Spleen (tissue), 11 donors: ENCODE measurements around the gene APAF1. TPM values are rescaled to one million over a fixed set of nuclear protein-coding genes. Genes with fewer than 3 reads are reported as not detected.
"Not testable (repeated sequence)": the region's sequence is repeated elsewhere in the genome, so short reads cannot be mapped to it uniquely, and the experiment has no call there.

Source experiments
- DNase-seq: peaks from one replicate; pipeline ENCODE4 v3.0.0-alpha.2; 2020
- H3K27ac ChIP-seq, 8 donors: fragments of 200-600 bp; sonication (generic) in 7 of 8; 1 replicate in 4 of 8; 2 replicates in 4 of 8; pipeline versions ENCODE4 v1.5.0 to v1.8.0; 2016 to 2021; ENCODE audit warnings: inconsistent platforms in 4 of 8, mild to moderate bottlenecking in 4 of 8, moderate library complexity in 1 of 8
- H3K27me3 ChIP-seq, 7 donors: fragments of 200-600 bp; sonication (generic) in 6 of 7; replicated peaks in 1 of 7; 1 replicate in 4 of 7; 2 replicates in 3 of 7; pipeline versions ENCODE4 v1.5.0 to v1.8.0; 2016 to 2021; ENCODE audit warnings: inconsistent platforms in 3 of 7, mild to moderate bottlenecking in 1 of 7
- H3K36me3 ChIP-seq, 6 donors: fragments of 200-600 bp; sonication (generic) in 5 of 6; 1 replicate in 4 of 6; 2 replicates in 2 of 6; pipeline versions ENCODE4 v1.5.0 to v1.8.0; 2016 to 2021; ENCODE audit warnings: inconsistent platforms in 2 of 6
- H3K4me1 ChIP-seq, 6 donors: fragments of 200-600 bp; sonication (generic) in 5 of 6; 1 replicate in 3 of 6; 2 replicates in 3 of 6; pipeline versions ENCODE4 v1.5.0 to v1.8.0; 2016 to 2021; ENCODE audit warnings: inconsistent platforms in 3 of 6
- H3K4me3 ChIP-seq, 8 donors: fragments of 200-600 bp; sonication (generic) in 7 of 8; 1 replicate in 4 of 8; 2 replicates in 4 of 8; pipeline versions ENCODE4 v1.5.0 to v1.8.0; 2016 to 2021; ENCODE audit warnings: inconsistent platforms in 4 of 8, mild to moderate bottlenecking in 4 of 8, moderate library complexity in 2 of 8
- H3K9me3 ChIP-seq, 8 donors: fragments of 200-600 bp; sonication (generic) in 7 of 8; 1 replicate in 4 of 8; 2 replicates in 4 of 8; pipeline versions ENCODE4 v1.5.0 to v1.8.0; 2016 to 2021; ENCODE audit warnings: inconsistent platforms in 4 of 8
- POLR2A ChIP-seq, 3 donors: fragments of 450-650 bp; IDR thresholded peaks; one replicate each; pipeline ENCODE4 v1.5.1; 2017; ENCODE audit warnings: antibody characterized with exemption in 3 of 3, mild to moderate bottlenecking in 1 of 3
- POLR2AphosphoS5 ChIP-seq, 3 donors: sonication (generic); formaldehyde crosslinking; IDR thresholded peaks; one replicate each; pipeline ENCODE4 v1.5.1; 2017; ENCODE audit warnings: antibody characterized with exemption in 3 of 3
- WGBS, 5 donors: extraction: QIAGEN DNeasy Blood & Tissue Kit in 3 of 5; methylation state at CpG; one replicate each; pipeline versions ENCODE4 v1.1.5 to v1.1.7; 2013 to 2018; 5-methylcytosine and 5-hydroxymethylcytosine counted together
- intact Hi-C: fragments of 100-400 bp; cut with DNase I; formaldehyde crosslinking; loops from one replicate; pipeline ENCODE4 v1.15.0; 2023; ENCODE audit warnings: low total_unique reads
- polyA plus RNA-seq, 3 donors: library from polyadenylated mRNA; stranded (reverse); fragments of 200-250 nt; gene quantifications; one replicate each; pipeline ENCODE4 v1.2.1, GENCODE V29; 2013
- total RNA-seq, 7 donors: library from RNA; depleted of rRNA in 3 of 7; stranded (reverse); fragments of >200 nt in 3 of 7; fragmentation: NEBNext Ultra II Directional in 4 of 7; extraction: Animal tissue kit (Norgen Biotek cat#: 25700) in 4 of 7; gene quantifications; one replicate each; pipeline versions ENCODE4 v1.1.0 to v1.2.1, GENCODE V29; 2016 to 2021
- TF ChIP-seq, protein P1 (sequence below), 11 experiments: fragments of 200-600 bp in 7 of 11; fragments of 450-650 bp in 4 of 11; sonication (generic) in 4 of 11; IDR thresholded peaks in 8 of 11; conservative IDR thresholded peaks in 3 of 11; 1 replicate in 7 of 11; 2 replicates in 4 of 11; pipeline versions ENCODE4 v1.4.0 to v1.8.0; 2016 to 2021; ENCODE audit warnings: antibody characterized with exemption in 11 of 11, inconsistent platforms in 4 of 11, mild to moderate bottlenecking in 1 of 11
- donor health status: healthy with polysubstance abuse.
- donor health status: DM: no; HTN: no; CAD: no; lungs with moderate emphysema.
- donor health status: DM: no; HTN: no; CAD: no.
- donor health status: Bipolar disorder and iron deficiency.
- donor health status: healthy.
- donor health status: DM: no; HTN: no; CAD: no.
- donor health status: DM: yes; HTN: yes; CAD: no.

The APAF1 gene
- total and polyA plus RNA-seq, 10 donors: 6.5 to 44.1 (median 30.6) TPM

DNA sequence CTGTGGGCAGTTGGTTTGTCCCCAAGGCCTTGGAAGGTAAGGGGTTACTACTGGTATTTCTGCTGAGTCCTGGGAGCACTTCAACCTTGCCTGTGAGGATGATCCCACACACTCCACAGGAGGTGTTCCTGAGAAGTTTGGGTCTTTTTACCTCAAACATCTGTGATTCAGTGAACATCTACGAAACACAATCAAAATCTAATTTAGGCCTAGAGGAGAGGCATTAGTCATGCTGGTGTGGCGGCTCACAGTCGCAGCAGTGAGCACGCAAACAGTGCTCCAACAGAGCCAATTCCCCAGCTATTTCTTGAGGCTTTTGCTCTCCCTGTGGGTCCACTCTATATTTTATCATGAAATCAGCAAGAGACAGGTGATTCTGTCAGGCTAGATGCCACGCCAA is 107.6 kb downstream of the APAF1 start:
- Histone ChIP-seq H3K4me3 (no peak overlapping the region), H3K27ac (no peak overlapping the region), H3K9me3 (no peaks in the 10 kb centered on the region), H3K4me1 (no peaks in the 10 kb centered on the region), H3K27me3 (peaks cover 0 to 8% (median 0%) of the 10 kb centered on the region in 7 donors), H3K36me3 (no peaks in the 10 kb centered on the region)
- no peak for TF ChIP-seq POLR2A (IDR thresholded peaks at IDR 0.05)
- TF ChIP-seq POLR2AphosphoS5 (IDR thresholded peaks at IDR 0.05): no peak
- TF ChIP-seq, protein P1, sequence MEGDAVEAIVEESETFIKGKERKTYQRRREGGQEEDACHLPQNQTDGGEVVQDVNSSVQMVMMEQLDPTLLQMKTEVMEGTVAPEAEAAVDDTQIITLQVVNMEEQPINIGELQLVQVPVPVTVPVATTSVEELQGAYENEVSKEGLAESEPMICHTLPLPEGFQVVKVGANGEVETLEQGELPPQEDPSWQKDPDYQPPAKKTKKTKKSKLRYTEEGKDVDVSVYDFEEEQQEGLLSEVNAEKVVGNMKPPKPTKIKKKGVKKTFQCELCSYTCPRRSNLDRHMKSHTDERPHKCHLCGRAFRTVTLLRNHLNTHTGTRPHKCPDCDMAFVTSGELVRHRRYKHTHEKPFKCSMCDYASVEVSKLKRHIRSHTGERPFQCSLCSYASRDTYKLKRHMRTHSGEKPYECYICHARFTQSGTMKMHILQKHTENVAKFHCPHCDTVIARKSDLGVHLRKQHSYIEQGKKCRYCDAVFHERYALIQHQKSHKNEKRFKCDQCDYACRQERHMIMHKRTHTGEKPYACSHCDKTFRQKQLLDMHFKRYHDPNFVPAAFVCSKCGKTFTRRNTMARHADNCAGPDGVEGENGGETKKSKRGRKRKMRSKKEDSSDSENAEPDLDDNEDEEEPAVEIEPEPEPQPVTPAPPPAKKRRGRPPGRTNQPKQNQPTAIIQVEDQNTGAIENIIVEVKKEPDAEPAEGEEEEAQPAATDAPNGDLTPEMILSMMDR (IDR thresholded peaks at IDR 0.05 in 8 of 11, conservative IDR thresholded peaks at IDR 0.05 in 3 of 11): no peak
- WGBS, 5 donors: 83 to 94% (median 90%) methylated on average over 5 of the region's 5 CpGs
- intact Hi-C loops: no loop called here
- DNase-seq: no peak

DNA sequence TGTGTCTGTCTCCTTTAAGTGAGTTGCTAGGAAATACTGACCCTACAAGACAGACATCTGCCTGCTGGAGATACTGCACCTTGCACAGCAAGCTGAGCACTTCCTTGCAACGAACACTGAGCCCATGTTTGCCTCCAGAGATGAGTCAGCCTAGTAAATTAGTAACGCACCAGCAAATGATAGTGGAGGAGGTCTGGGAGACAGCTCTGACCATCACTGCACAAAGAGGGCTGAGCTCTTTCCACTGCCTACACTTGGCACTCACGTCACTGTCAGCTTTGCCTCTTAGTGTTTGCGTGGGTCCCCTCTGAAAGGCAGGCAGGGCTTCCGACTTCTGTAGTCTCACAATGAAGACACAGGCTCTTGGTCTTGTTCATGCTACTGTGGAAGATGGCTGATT is 109.0 kb downstream of the APAF1 start:
- WGBS, 5 donors: 42 to 68% (median 62%) methylated on average over 5 of the region's 5 CpGs
- intact Hi-C loops: no loop called here
- TF ChIP-seq POLR2A (IDR thresholded peaks at IDR 0.05) (no peak), POLR2AphosphoS5 (IDR thresholded peaks at IDR 0.05) (no peak)
- TF ChIP-seq, protein P1 (IDR thresholded peaks at IDR 0.05 in 8 of 11, conservative IDR thresholded peaks at IDR 0.05 in 3 of 11): no peak
- no peak overlapping the region for H3K27ac ChIP-seq
- no peak overlapping the region for H3K4me3 ChIP-seq
- H3K36me3 ChIP-seq: no peaks in the 10 kb centered on the region
- DNase-seq: no peak
- peaks cover 0 to 4% (median 0%) of the 10 kb centered on the region in 7 donors for H3K27me3 ChIP-seq
- no peaks in the 10 kb centered on the region for H3K9me3 ChIP-seq
- no peaks in the 10 kb centered on the region for H3K4me1 ChIP-seq

DNA sequence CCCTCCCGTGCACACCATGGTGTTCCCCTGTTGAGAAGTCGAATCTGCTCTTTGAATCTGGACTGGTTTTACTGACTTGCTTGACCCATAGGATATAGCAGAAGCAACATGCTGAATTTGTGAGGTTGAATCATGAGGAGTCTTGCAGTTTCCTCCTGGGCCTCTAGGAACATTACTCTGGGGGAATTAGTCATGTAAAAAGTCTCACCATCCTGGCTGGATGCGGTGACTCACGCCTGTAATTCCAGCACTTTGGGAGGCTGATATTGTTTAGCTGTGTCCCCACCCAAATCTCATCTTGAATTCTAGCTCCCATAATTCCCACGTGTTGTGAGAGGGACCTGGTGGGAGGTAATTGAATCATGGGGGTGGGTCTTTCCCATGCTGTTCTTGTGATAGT is 110.8 kb downstream of the APAF1 start:
- WGBS, 5 donors: 86 to 94% (median 91%) methylated on average over 5 of the region's 5 CpGs
- H3K9me3 ChIP-seq, H3K27me3 ChIP-seq, DNase-seq, H3K4me3 ChIP-seq, H3K4me1 ChIP-seq, H3K27ac ChIP-seq, intact Hi-C loops, H3K36me3 ChIP-seq: not testable (repeated sequence)

DNA sequence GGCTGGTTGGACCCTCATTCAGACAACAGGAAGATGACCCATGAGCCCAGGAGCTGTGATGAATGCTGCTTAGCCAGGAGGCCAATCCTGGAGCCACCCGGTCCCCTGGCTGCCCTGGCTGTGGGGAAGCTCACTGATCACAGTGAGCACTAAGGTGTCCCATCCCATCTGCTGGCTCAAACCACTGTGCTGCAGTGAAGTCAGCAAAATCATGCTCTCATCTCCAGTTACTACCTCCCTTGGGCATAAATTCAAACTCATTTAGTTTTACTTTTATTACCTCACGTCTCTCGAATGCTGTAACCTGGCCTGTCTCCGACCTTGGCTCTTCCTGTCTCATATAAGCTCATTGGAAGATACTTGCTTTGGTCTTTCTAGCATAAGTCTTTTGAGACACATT is 112.4 kb downstream of the APAF1 start:
- Histone ChIP-seq H3K27ac (no peak overlapping the region), H3K36me3 (no peaks in the 10 kb centered on the region), H3K4me1 (no peaks in the 10 kb centered on the region), H3K9me3 (no peaks in the 10 kb centered on the region), H3K27me3 (peaks cover 0 to 4% (median 0%) of the 10 kb centered on the region in 7 donors), H3K4me3 (no peak overlapping the region)
- 53 to 98% (median 56%) methylated on average over 3 to 4 of the region's 4 CpGs for WGBS, 5 donors
- DNase-seq: no peak
- TF ChIP-seq POLR2A (IDR thresholded peaks at IDR 0.05): no peak
- no peak for TF ChIP-seq POLR2AphosphoS5 (IDR thresholded peaks at IDR 0.05)
- TF ChIP-seq, protein P1 (IDR thresholded peaks at IDR 0.05 in 8 of 11, conservative IDR thresholded peaks at IDR 0.05 in 3 of 11): no peak
- intact Hi-C loops: no loop called here

DNA sequence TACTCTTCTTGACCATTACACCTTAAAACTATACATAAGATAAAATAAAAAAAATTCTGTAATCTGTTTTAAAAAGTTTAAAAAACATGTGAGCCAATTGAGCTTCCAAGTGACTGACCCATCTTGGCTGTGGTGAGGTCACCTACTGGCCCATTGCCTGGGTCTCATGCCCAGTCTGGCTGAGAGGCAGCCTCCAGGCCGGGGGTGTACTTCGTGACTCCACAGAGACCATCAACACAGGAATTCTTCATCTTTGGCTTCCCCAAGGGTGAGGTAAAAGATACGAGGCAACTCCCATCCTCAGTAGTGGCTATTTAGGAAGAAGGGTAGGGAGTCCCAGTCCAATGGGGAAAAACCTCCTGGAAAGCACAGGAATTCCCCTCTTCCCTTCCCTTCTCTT is 113.2 kb downstream of the APAF1 start:
- WGBS, 5 donors: 69 to 87% (median 74%) methylated on average over 3 of the region's 3 CpGs

More for the DNA sequence above, 113.2 kb downstream of the APAF1 start:
- Histone ChIP-seq H3K4me3 (no peak overlapping the region), H3K27ac (no peak overlapping the region), H3K9me3 (no peaks in the 10 kb centered on the region), H3K27me3 (peaks cover 0 to 4% (median 0%) of the 10 kb centered on the region in 7 donors), H3K36me3 (no peaks in the 10 kb centered on the region), H3K4me1 (no peaks in the 10 kb centered on the region)
- DNase-seq: no peak
- TF ChIP-seq POLR2A (IDR thresholded peaks at IDR 0.05) (no peak), POLR2AphosphoS5 (IDR thresholded peaks at IDR 0.05) (no peak)
- TF ChIP-seq, protein P1 (IDR thresholded peaks at IDR 0.05 in 8 of 11, conservative IDR thresholded peaks at IDR 0.05 in 3 of 11): no peak
- intact Hi-C loops: no loop called here
